H1 (cell line): Measurements from ENCODE around the gene C2orf80. TPM values are rescaled to one million over a fixed set of nuclear protein-coding genes. Genes with fewer than 3 reads are reported as not detected.
"Not testable (repeated sequence)": the region's sequence is repeated elsewhere in the genome, so short reads cannot be mapped to it uniquely, and the experiment has no call there.

Experiments
- CTCF ChIA-PET: fragments of 300-600 bp; sonication (Branson Sonifier 250); formaldehyde crosslinking; loops from one replicate; lab custom pipeline; 2021; ENCODE audit not compliant: partially characterized antibody; lab: Charles Lee
- POLR2A ChIA-PET: fragments of 300-600 bp; sonication (Branson Sonifier 250); formaldehyde crosslinking; loops from one replicate; lab custom pipeline; 2021; ENCODE audit warnings: inconsistent platforms; ENCODE audit not compliant: partially characterized antibody; lab: Charles Lee
- DNase-seq, 2 experiments: peaks; one replicate each; pipeline versions ENCODE4 v3.0.0 to v3.0.0-alpha.2; 2010 to 2022; ENCODE audit warnings: low spot score in 2 of 2, low read depth in 1 of 2, mixed read lengths in 1 of 2
- FAIRE-seq: peaks from 2 replicates; lab custom pipeline; 2011; peaks lifted over from hg19 to GRCh38; lab: Jason Lieb, UNC
- H2AFZ ChIP-seq: 2 replicates; pipeline ENCODE4 v1.8.1; 2012; ENCODE audit warnings: low read length, inconsistent platforms
- H2AK5ac ChIP-seq: 2 replicates; pipeline ENCODE4 v1.6.1; 2013; ENCODE audit warnings: low read depth, low read length
- H2BK120ac ChIP-seq: replicated peaks from 2 replicates; pipeline ENCODE3; 2013; ENCODE audit warnings: low read depth, low read length, inconsistent platforms
- H2BK12ac ChIP-seq: 2 replicates; pipeline ENCODE4 v1.6.1; 2013; ENCODE audit warnings: low read depth, low read length
- H2BK15ac ChIP-seq: 2 replicates; pipeline ENCODE4 v1.6.1; 2013; ENCODE audit warnings: low read length
- H2BK20ac ChIP-seq: 2 replicates; pipeline ENCODE4 v1.6.1; 2013; ENCODE audit warnings: low read length
- H2BK5ac ChIP-seq: 2 replicates; pipeline ENCODE4 v1.6.1; 2013; ENCODE audit warnings: low read depth, low read length
- H3K14ac ChIP-seq: 2 replicates; pipeline ENCODE4 v1.6.1; 2013; ENCODE audit warnings: inconsistent platforms; ENCODE audit not compliant: insufficient read length
- H3K18ac ChIP-seq: 2 replicates; pipeline ENCODE4 v1.6.1; 2013; ENCODE audit warnings: low read length; ENCODE audit errors: extremely low read depth
- H3K23ac ChIP-seq: 2 replicates; pipeline ENCODE4 v1.6.1; 2013; ENCODE audit warnings: inconsistent platforms; ENCODE audit not compliant: insufficient read length
- H3K23me2 ChIP-seq: 2 replicates; pipeline ENCODE4 v1.6.1; 2013; ENCODE audit warnings: low read depth, low read length
- H3K27ac ChIP-seq: 2 replicates; pipeline ENCODE4 v1.6.1; 2011; ENCODE audit warnings: low read depth, low read length, inconsistent platforms
- H3K27me3 ChIP-seq, 4 experiments: replicated peaks in 1 of 4; 1 replicate in 1 of 4; 2 replicates in 3 of 4; pipeline versions ENCODE4 v1.6.1 to v1.8.1; 2011 to 2013; ENCODE audit warnings: low read length in 3 of 4, mild to moderate bottlenecking in 3 of 4, inconsistent platforms in 2 of 4, mixed read lengths in 2 of 4, moderate library complexity in 1 of 4; ENCODE audit not compliant: control insufficient read depth in 3 of 4, insufficient read depth in 3 of 4; ENCODE audit errors: extremely low read depth in 1 of 4
- H3K36me3 ChIP-seq, 4 experiments: 2 replicates each; pipeline versions ENCODE4 v1.6.1 to v1.8.1; 2011 to 2013; ENCODE audit warnings: mild to moderate bottlenecking in 4 of 4, low read length in 3 of 4, moderate library complexity in 2 of 4, control low read depth in 1 of 4, inconsistent platforms in 1 of 4; ENCODE audit not compliant: insufficient read depth in 4 of 4, control insufficient read depth in 2 of 4
- H3K4ac ChIP-seq: replicated peaks from 2 replicates; pipeline ENCODE3; 2013; ENCODE audit warnings: low read length, low read depth, mixed read lengths, inconsistent platforms; ENCODE audit not compliant: insufficient read length
- H3K4me1 ChIP-seq, 4 experiments: replicated peaks in 1 of 4; 1 replicate in 1 of 4; 2 replicates in 3 of 4; pipeline versions ENCODE4 v1.6.1 to v1.8.1; 2011 to 2013; ENCODE audit warnings: low read length in 3 of 4, inconsistent platforms in 2 of 4, mixed read lengths in 1 of 4; ENCODE audit not compliant: insufficient read depth in 4 of 4, control insufficient read depth in 3 of 4
- H3K4me2 ChIP-seq, 2 experiments: 2 replicates each; pipeline versions ENCODE4 v1.6.1 to v1.8.1; 2011 to 2013; ENCODE audit warnings: low read depth in 2 of 2, low read length in 2 of 2, control low read depth in 1 of 2, inconsistent platforms in 1 of 2, mild to moderate bottlenecking in 1 of 2; ENCODE audit not compliant: insufficient read depth in 1 of 2
- H3K4me3 ChIP-seq, 4 experiments: fragments of 200-600, 300-600 bp in 1 of 4; sonication (generic), shearing (Covaris generic), sonication (Bioruptor Twin) in 1 of 4; 2 replicates each; pipeline versions ENCODE4 v1.5.1 to v1.8.1; 2011 to 2016; ENCODE audit warnings: low read length in 4 of 4, low read depth in 3 of 4, control low read depth in 2 of 4, inconsistent platforms in 2 of 4, mild to moderate bottlenecking in 2 of 4, mixed read lengths in 1 of 4, moderate library complexity in 1 of 4; ENCODE audit not compliant: insufficient read depth in 2 of 4; ENCODE audit errors: extremely low read depth in 1 of 4
- H3K56ac ChIP-seq: replicated peaks from 2 replicates; pipeline ENCODE3; 2013; ENCODE audit warnings: low read depth, mild to moderate bottlenecking, mixed read lengths, low read length, inconsistent platforms; ENCODE audit not compliant: insufficient read length
- H3K79me1 ChIP-seq: 2 replicates; pipeline ENCODE4 v1.6.1; 2013; ENCODE audit warnings: low read depth, low read length, control low read depth
- H3K79me2 ChIP-seq, 2 experiments: 2 replicates each; pipeline versions ENCODE4 v1.6.1 to v1.8.1; 2012 to 2013; ENCODE audit warnings: low read length in 2 of 2, mild to moderate bottlenecking in 2 of 2, inconsistent platforms in 1 of 2; ENCODE audit not compliant: insufficient read depth in 2 of 2, control insufficient read depth in 1 of 2
- H3K9ac ChIP-seq, 4 experiments: replicated peaks in 1 of 4; 1 replicate in 1 of 4; 2 replicates in 3 of 4; pipeline versions ENCODE4 v1.6.1 to v1.8.1; 2011 to 2013; ENCODE audit warnings: low read depth in 3 of 4, low read length in 3 of 4, control low read depth in 2 of 4, mild to moderate bottlenecking in 2 of 4, moderate library complexity in 2 of 4, inconsistent platforms in 1 of 4; ENCODE audit errors: extremely low read depth in 1 of 4
- H3K9me3 ChIP-seq, 2 experiments: 2 replicates each; pipeline versions ENCODE4 v1.6.1 to v1.8.1; 2012 to 2013; ENCODE audit warnings: mild to moderate bottlenecking in 2 of 2, moderate library complexity in 2 of 2, control low read depth in 1 of 2, inconsistent platforms in 1 of 2, low read depth in 1 of 2, low read length in 1 of 2, mixed read lengths in 1 of 2; ENCODE audit not compliant: insufficient read depth in 2 of 2
- H4K20me1 ChIP-seq, 2 experiments: replicated peaks in 1 of 2; 2 replicates each; pipeline versions ENCODE3 to v1.8.1; 2011 to 2013; ENCODE audit warnings: inconsistent platforms in 2 of 2, low read length in 2 of 2, mild to moderate bottlenecking in 1 of 2; ENCODE audit not compliant: insufficient read depth in 2 of 2, control insufficient read depth in 1 of 2
- H4K5ac ChIP-seq: 2 replicates; pipeline ENCODE4 v1.6.1; 2013; ENCODE audit warnings: low read length, low read depth, mixed read lengths, inconsistent platforms; ENCODE audit not compliant: insufficient read length
- H4K8ac ChIP-seq: 2 replicates; pipeline ENCODE4 v1.8.0; 2013; ENCODE audit warnings: mild to moderate bottlenecking, moderate library complexity, low read length, inconsistent platforms; ENCODE audit not compliant: insufficient read depth; ENCODE audit errors: extremely low read depth
- H4K91ac ChIP-seq: replicated peaks from 2 replicates; pipeline ENCODE3; 2013; ENCODE audit warnings: low read length, mixed read lengths, inconsistent platforms; ENCODE audit not compliant: insufficient read length
- ASH2L ChIP-seq: fragments of 200-600, 300-600 bp; sonication (generic); IDR thresholded peaks from one replicate; pipeline ENCODE4 v1.7.1; 2017; ENCODE audit warnings: low read length
- E2F6 ChIP-seq: IDR thresholded peaks from 2 replicates; pipeline ENCODE4 v1.6.1; 2012; ENCODE audit warnings: inconsistent platforms
- EP300 ChIP-seq, 2 experiments: IDR thresholded peaks; 1 replicate in 1 of 2; 2 replicates in 1 of 2; pipeline ENCODE4 v1.6.1; 2011 to 2012; ENCODE audit warnings: low read depth in 2 of 2, low read length in 2 of 2, mild to moderate bottlenecking in 2 of 2, borderline replicate concordance in 1 of 2, inconsistent platforms in 1 of 2, moderate library complexity in 1 of 2
- PHF8 ChIP-seq: fragments of 200-600 bp; sonication (generic); conservative IDR thresholded peaks from 2 replicates; pipeline ENCODE4 v1.7.1; 2012; ENCODE audit warnings: low read depth, mild to moderate bottlenecking, inconsistent platforms, low read length, moderate library complexity
- RBBP5 ChIP-seq: IDR thresholded peaks from 2 replicates; pipeline ENCODE4 v1.7.1; 2012; ENCODE audit warnings: low read depth, mild to moderate bottlenecking, inconsistent platforms, low read length, moderate library complexity, borderline replicate concordance
- TBP ChIP-seq: IDR thresholded peaks from 2 replicates; pipeline ENCODE4 v1.6.1; 2011; ENCODE audit warnings: low read depth, low read length, improper control_type of control experiment
- WGBS, 2 experiments: shearing (Covaris generic) in 1 of 2; methylation state at CpG; one replicate each; pipeline versions ENCODE4 v1.1.6 to v1.1.7; 2013 to 2015; ENCODE audit warnings: low lambda C conversion rate in 2 of 2, mixed read lengths in 2 of 2, inconsistent platforms in 1 of 2, low coverage in 1 of 2, missing lambda C conversion rate in 1 of 2; ENCODE audit not compliant: insufficient replicate concordance in 2 of 2, insufficient coverage in 1 of 2, insufficient read length in 1 of 2; ENCODE audit errors: extremely low coverage in 1 of 2, missing lambda C conversion rate in 1 of 2; 5-methylcytosine and 5-hydroxymethylcytosine counted together
- polyA plus RNA-seq, 7 experiments: library from polyadenylated mRNA; depleted of rRNA in 3 of 7; stranded (reverse) in 5 of 7; unstranded in 2 of 7; fragments of >200 nt in 5 of 7; fragments of 200-250 nt in 2 of 7; gene quantifications; 1 replicate in 5 of 7; 2 replicates in 1 of 7; 4 replicates in 1 of 7; pipeline versions ENCODE4 v1.2.1 to v1.2.3, GENCODE V29; 2011 to 2013; ENCODE audit warnings: missing spikeins in 2 of 7, mixed read lengths in 2 of 7
- total RNA-seq: library from RNA; stranded (reverse); fragmentation: NEBNext Ultra II Directional; extraction: Animal tissue kit (Norgen Biotek cat#: 25700); gene quantifications from 2 replicates; pipeline ENCODE4 v1.2.1, GENCODE V29; 2021

C2orf80 gene
- total and polyA plus RNA-seq, 2 of the 8 experiments (the other 6 are each of a cell fraction or from before 2014, with no cell fraction given), result 0.97 to 1.1 TPM

DNA sequence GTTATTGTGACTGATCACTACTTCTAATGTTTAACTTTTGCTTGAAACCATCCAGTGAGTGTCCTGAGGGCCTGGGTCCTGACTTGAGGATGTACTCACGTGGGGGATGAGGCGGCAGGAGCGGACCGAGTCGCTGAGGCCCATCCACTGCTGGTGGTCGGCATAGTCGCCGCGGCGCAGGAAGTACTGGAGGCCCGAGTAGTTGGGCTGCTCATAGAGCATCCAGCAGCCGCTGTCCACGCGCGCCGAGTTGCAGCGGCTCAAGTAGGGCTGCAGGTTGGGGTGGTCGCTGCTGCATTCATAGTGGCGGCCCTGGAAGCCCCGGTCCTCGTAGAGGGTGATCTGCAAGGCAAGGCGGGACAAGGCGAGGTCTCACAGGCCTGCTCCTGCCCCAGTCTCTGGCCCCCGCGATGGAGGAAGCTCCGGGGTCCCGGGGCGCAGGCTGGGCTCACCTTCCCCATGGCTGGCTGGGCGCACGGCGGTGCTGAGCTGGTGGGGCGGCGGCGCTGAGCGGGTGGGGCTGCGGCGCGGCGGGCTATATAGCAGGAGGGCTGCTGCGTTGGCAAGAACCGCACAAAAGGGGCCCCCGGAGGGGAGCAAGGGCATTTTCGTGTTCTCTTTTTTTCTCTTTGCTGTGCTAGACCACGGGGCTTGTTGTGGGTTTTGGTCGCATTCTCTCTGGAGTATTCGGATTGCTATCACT lies 65.7 kb downstream of the C2orf80 start, which contains the start of gene CRYGD:
Gene CRYGD, minus strand, starts transcription at position 512 of the 703 bp plus-strand sequence. Its CDS starts 51 bp downstream, at position 461.
- Histone ChIP-seq H3K4me3 (peak within 1 kb of the TSS; percentile 27 to 51 (median 28); a peak in 7 of 8 replicates), H3K4me2 (peak within 1 kb of the TSS; percentile 56), H2AFZ (peak within 1 kb of the TSS; percentile 8; the same call in 1 of the 2 replicates), H4K8ac (peak within 1 kb of the TSS; percentile 82)
- H3K56ac ChIP-seq, H4K5ac ChIP-seq, H2BK20ac ChIP-seq, H3K18ac ChIP-seq, H3K23ac ChIP-seq, H3K14ac ChIP-seq, H4K91ac ChIP-seq, H3K4ac ChIP-seq, H3K27ac ChIP-seq, H2BK5ac ChIP-seq, H2BK120ac ChIP-seq, H2AK5ac ChIP-seq, H3K79me2 ChIP-seq, FAIRE-seq, H4K20me1 ChIP-seq, H2BK12ac ChIP-seq, H3K9ac ChIP-seq, H3K36me3 ChIP-seq, H3K27me3 ChIP-seq, H3K79me1 ChIP-seq, H3K4me1 ChIP-seq, H3K23me2 ChIP-seq, H3K9me3 ChIP-seq, H2BK15ac ChIP-seq: not testable (repeated sequence)
- POLR2A ChIA-PET, result interaction anchor here (0.8 to 1.3 kb wide), 2 partner anchors 19 to 21 kb away, joined by 3 read pairs; no protein-coding TSS in a partner anchor
- CTCF ChIA-PET, result interaction anchor here (0.7 to 2.3 kb wide), 4 partner anchors 16 to 378 kb away, joined by 3 to 10 read pairs (median 3); no protein-coding TSS in a partner anchor
- TF ChIP-seq E2F6, result peak; percentile 31; the same call in 1 of the 2 replicates
- TF ChIP-seq PHF8, result 0 out of 2 replicates have a peak, but pooled peaks have one; percentile 26
- TF ChIP-seq EP300 (IDR thresholded peaks at IDR 0.05; ENCODE audit: borderline replicate concordance in 1 of 2, low read depth in 2 of 2, low read length in 2 of 2), result 0 out of 3 replicates have a peak, but pooled peaks of 1 of the 2 experiments have one; percentile 54
- TF ChIP-seq ASH2L, result peak; percentile 68
- peak; percentile 64; the same call in 1 of the 2 replicates for TF ChIP-seq RBBP5
- TF ChIP-seq TBP, result 0 out of 2 replicates have a peak, but pooled peaks have one; percentile 14
- DNase-seq, result peak in 1 of 2 experiments; percentile 67
- WGBS, 2 experiments, result 31% methylated on average over 46 of the region's 46 CpGs; no CpG with 5 or more reads in 1 of the 2 experiments
